Fibroblast of lung (primary cell): ENCODE results near the gene ATAT1. TPM values are rescaled to one million over a fixed set of nuclear protein-coding genes. Genes with fewer than 3 reads are reported as not detected.

Source experiments
- DNase-seq, 2 donors: peaks; one replicate each; pipeline versions ENCODE4 v3.0.0 to v3.0.0-alpha.2; 2010; ENCODE audit warnings: low read depth in 2 of 2
- H2AFZ ChIP-seq: 2 replicates; pipeline ENCODE4 v1.5.1; 2012; ENCODE audit warnings: low read length, control low read depth, inconsistent platforms
- H3K27ac ChIP-seq: 2 replicates; pipeline ENCODE4 v1.5.1; 2011; ENCODE audit warnings: low read length, control low read depth; ENCODE audit not compliant: insufficient read depth
- H3K27me3 ChIP-seq: 2 replicates; pipeline ENCODE4 v1.5.1; 2011; ENCODE audit warnings: mild to moderate bottlenecking, low read length; ENCODE audit not compliant: control insufficient read depth, insufficient read depth
- H3K36me3 ChIP-seq: 2 replicates; pipeline ENCODE4 v1.5.1; 2011; ENCODE audit warnings: low read length; ENCODE audit not compliant: control insufficient read depth, insufficient read depth
- H3K4me1 ChIP-seq: 2 replicates; pipeline ENCODE4 v1.5.1; 2011; ENCODE audit warnings: low read length; ENCODE audit not compliant: control insufficient read depth, insufficient read depth; ENCODE audit errors: extremely low read depth
- H3K4me2 ChIP-seq: 2 replicates; pipeline ENCODE4 v1.5.1; 2011; ENCODE audit warnings: low read length, control low read depth; ENCODE audit not compliant: insufficient read depth; ENCODE audit errors: extremely low read depth
- H3K4me3 ChIP-seq, 4 experiments: fragments of 200-600 bp in 1 of 4; sonication (generic) in 1 of 4; replicated peaks in 1 of 4; 2 replicates each; pipeline ENCODE4 v1.5.1; 2011 to 2016; ENCODE audit warnings: low read length in 4 of 4, low read depth in 3 of 4, mild to moderate bottlenecking in 3 of 4, control low read depth in 2 of 4, inconsistent platforms in 1 of 4, mixed read lengths in 1 of 4; ENCODE audit not compliant: insufficient read depth in 1 of 4; ENCODE audit errors: control extremely low read depth in 1 of 4
- H3K79me2 ChIP-seq: 2 replicates; pipeline ENCODE4 v1.5.1; 2012; ENCODE audit warnings: mild to moderate bottlenecking, low read length, inconsistent platforms; ENCODE audit not compliant: control insufficient read depth, insufficient read depth
- H3K9ac ChIP-seq: 2 replicates; pipeline ENCODE4 v1.5.1; 2011; ENCODE audit warnings: mild to moderate bottlenecking, low read length, control low read depth; ENCODE audit not compliant: insufficient read depth
- H3K9me3 ChIP-seq: 2 replicates; pipeline ENCODE4 v1.5.1; 2012; ENCODE audit warnings: low read depth, low read length; ENCODE audit not compliant: control insufficient read depth, insufficient read depth
- H4K20me1 ChIP-seq: 2 replicates; pipeline ENCODE4 v1.5.1; 2011; ENCODE audit warnings: low read length; ENCODE audit not compliant: control insufficient read depth, insufficient read depth; ENCODE audit errors: extremely low read depth
- EZH2 ChIP-seq: IDR thresholded peaks from 2 replicates; pipeline ENCODE4 v1.5.1; 2012; ENCODE audit warnings: low read length, control low read depth, mild to moderate bottlenecking; ENCODE audit errors: missing control alignments
- polyA plus RNA-seq, 2 donors: library from polyadenylated mRNA; depleted of rRNA in 1 of 2; stranded (reverse) in 1 of 2; unstranded in 1 of 2; fragments of >200 nt; gene quantifications; 2 replicates each; pipeline ENCODE4 v1.2.1, GENCODE V29; 2011 to 2012; ENCODE audit warnings: missing spikeins in 1 of 2
- total RNA-seq: library from RNA; depleted of rRNA; stranded (reverse); fragments of >200 nt; gene quantifications from 2 replicates; pipeline ENCODE4 v1.2.1, GENCODE V29; 2014
- TF ChIP-seq, protein P1 (sequence below), 2 donors: IDR thresholded peaks in 1 of 2; conservative IDR thresholded peaks in 1 of 2; 1 replicate in 1 of 2; 2 replicates in 1 of 2; pipeline ENCODE4 v1.5.1; 2011 to 2012; ENCODE audit warnings: low read length in 2 of 2, control low read depth in 1 of 2, inconsistent platforms in 1 of 2, low read depth in 1 of 2, mild to moderate bottlenecking in 1 of 2

Gene ATAT1
- total and polyA plus RNA-seq, 2 donors (not counting 1 experiment from before 2014, with no cell fraction given), result 5.1 to 6.8 TPM

- H3K4me3 ChIP-seq, result peak overlapping the region; percentile 82 to 97 (median 96)
- H3K4me2 ChIP-seq, result peak overlapping the region; percentile 83
- TF ChIP-seq, protein P1, sequence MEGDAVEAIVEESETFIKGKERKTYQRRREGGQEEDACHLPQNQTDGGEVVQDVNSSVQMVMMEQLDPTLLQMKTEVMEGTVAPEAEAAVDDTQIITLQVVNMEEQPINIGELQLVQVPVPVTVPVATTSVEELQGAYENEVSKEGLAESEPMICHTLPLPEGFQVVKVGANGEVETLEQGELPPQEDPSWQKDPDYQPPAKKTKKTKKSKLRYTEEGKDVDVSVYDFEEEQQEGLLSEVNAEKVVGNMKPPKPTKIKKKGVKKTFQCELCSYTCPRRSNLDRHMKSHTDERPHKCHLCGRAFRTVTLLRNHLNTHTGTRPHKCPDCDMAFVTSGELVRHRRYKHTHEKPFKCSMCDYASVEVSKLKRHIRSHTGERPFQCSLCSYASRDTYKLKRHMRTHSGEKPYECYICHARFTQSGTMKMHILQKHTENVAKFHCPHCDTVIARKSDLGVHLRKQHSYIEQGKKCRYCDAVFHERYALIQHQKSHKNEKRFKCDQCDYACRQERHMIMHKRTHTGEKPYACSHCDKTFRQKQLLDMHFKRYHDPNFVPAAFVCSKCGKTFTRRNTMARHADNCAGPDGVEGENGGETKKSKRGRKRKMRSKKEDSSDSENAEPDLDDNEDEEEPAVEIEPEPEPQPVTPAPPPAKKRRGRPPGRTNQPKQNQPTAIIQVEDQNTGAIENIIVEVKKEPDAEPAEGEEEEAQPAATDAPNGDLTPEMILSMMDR (conservative IDR thresholded peaks at IDR 0.05 in 1 of 2, IDR thresholded peaks at IDR 0.05 in 1 of 2; ENCODE audit: low read depth in 1 of 2, low read length in 2 of 2), result no peak
- no peak for TF ChIP-seq EZH2
- no peaks in the 10 kb centered on the region for H3K9me3 ChIP-seq
- peak overlapping the region; percentile 72 for H3K27ac ChIP-seq
- H2AFZ ChIP-seq, result peak overlapping the region; percentile 85
- peak overlapping the region; percentile 80 for H3K9ac ChIP-seq
- H3K79me2 ChIP-seq, result peaks cover 11% of the 10 kb centered on the region
- no peaks in the 10 kb centered on the region for H4K20me1 ChIP-seq
- peaks cover 4% of the 10 kb centered on the region for H3K4me1 ChIP-seq
- DNase-seq, result peak; percentile 34 to 37
- peaks cover 2% of the 10 kb centered on the region for H3K36me3 ChIP-seq
- H3K27me3 ChIP-seq, result no peaks in the 10 kb centered on the region
These were observed 20.8 kb downstream of the ATAT1 start for GRCh38 chr6:30647242-30648116.

DNA sequence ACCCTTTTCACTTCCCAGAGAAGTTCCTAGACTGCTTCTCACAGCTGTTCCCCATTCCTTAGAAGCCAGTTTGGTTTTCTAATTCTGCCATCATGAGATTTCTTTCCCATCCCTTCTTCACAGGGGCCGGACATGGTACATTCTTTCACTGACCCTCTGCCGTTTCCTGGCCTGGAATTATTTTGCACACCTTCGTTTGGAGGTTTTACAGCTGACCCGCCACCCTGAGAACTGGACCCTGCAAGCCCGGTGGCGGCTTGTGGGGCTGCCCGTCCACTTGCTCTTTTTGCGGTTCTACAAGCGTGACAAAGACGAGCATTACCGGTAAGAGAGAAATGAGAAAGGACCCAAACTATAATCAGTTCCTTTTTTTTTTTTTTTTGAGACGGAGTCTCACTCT is 24.5 kb downstream of the ATAT1 start:
- H3K27ac ChIP-seq, result no peak overlapping the region
- H3K27me3 ChIP-seq, result no peaks in the 10 kb centered on the region
- H3K9ac ChIP-seq, result no peak overlapping the region
- peaks cover 11% of the 10 kb centered on the region for H3K79me2 ChIP-seq
- H3K4me1 ChIP-seq, result peaks cover 4% of the 10 kb centered on the region
- H3K9me3 ChIP-seq, result no peaks in the 10 kb centered on the region
- no peak for DNase-seq
- peaks cover 3% of the 10 kb centered on the region for H3K36me3 ChIP-seq
- H3K4me3 ChIP-seq, result no peak overlapping the region
- H4K20me1 ChIP-seq, result no peaks in the 10 kb centered on the region
- no peak overlapping the region for H2AFZ ChIP-seq
- no peak overlapping the region for H3K4me2 ChIP-seq
- TF ChIP-seq EZH2, result no peak
- TF ChIP-seq, protein P1 (conservative IDR thresholded peaks at IDR 0.05 in 1 of 2, IDR thresholded peaks at IDR 0.05 in 1 of 2; ENCODE audit: low read depth in 1 of 2, low read length in 2 of 2), result no peak

DNA sequence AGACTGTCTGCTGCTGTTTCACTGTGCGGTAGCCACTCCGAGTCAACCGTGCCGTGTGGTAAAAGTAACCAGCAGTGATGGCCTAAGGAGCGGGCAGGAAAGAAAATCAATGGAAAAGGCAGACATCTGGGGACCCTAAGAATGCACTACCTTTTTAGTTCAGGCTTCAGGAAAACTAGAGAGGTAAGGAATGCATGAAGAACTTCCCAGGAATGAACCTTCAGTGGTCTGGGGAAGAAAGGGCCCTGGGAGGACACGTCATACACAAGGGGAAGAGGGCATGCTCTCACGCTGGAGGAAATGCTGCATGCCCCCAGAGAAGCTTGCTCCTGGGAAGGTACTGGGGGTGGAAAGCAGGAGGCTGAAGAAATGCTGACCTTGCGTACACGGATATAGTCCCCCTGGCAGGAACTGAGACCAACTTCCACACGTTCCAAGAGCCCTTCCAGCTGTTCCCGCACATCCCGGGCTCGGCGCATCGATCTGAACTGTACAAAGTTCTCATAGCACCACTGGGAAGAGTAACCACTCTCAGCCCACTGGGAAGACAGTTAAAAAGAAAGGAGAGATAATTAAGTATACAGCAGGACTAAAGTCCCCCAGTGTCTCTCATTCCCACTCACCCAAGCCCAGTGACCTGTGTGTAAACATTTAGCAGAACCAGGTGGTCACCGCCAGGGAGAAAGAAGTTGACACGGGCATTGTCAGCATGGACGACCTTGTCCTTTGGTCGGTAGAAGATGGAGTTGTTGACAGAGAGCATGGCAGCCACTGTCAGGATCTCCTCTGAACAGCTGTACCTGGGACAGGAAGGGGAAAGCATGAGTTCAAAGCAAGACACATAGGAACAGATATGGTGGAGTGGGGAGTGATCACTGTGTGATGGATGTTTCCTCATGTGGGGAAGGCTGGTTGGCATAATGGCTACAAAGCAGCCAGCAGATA is 28.4 kb downstream of the ATAT1 start:
- Histone ChIP-seq H3K27me3 (no peaks in the 10 kb centered on the region), H3K36me3 (peaks cover 13% of the 10 kb centered on the region), H3K79me2 (no peaks in the 10 kb centered on the region), H3K9ac (no peak overlapping the region), H2AFZ (no peak overlapping the region), H3K27ac (no peak overlapping the region), H3K4me1 (no peaks in the 10 kb centered on the region), H4K20me1 (no peaks in the 10 kb centered on the region), H3K4me2 (no peak overlapping the region), H3K4me3 (no peak overlapping the region), H3K9me3 (no peaks in the 10 kb centered on the region)
- TF ChIP-seq, protein P1 (conservative IDR thresholded peaks at IDR 0.05 in 1 of 2, IDR thresholded peaks at IDR 0.05 in 1 of 2; ENCODE audit: low read depth in 1 of 2, low read length in 2 of 2), result no peak
- DNase-seq, result peak in 1 of 2 donors; percentile 8
